Stimulated activated CD8-positive, alpha-beta memory T cell treated with anti-CD3 and anti-CD28 coated beads, Interleukin-4, amount 100 ng/mL, for 4 hours (primary cell): ENCODE data around the gene RAD1.

Source experiments
- DNase-seq, 2 donors: peaks; one replicate each; pipeline ENCODE4 v3.0.0-alpha.2; 2020; ENCODE audit warnings: low read depth in 2 of 2, low spot score in 1 of 2

RAD1 gene

GRCh38 chr5:34916518-34916917 is 1.2 kb upstream of the RAD1 start:
- no peak for DNase-seq

- no peak for DNase-seq
Observed at GRCh38 chr5:34915856-34916192, 520 bp upstream of the RAD1 start.

GRCh38 chr5:34914671-34915138 is 599 bp downstream of the RAD1 start:
- no peak for DNase-seq

- no peak for DNase-seq
Observed at GRCh38 chr5:34913072-34913471, 2.2 kb downstream of the RAD1 start.

GRCh38 chr5:34905564-34905963 is 9.7 kb downstream of the RAD1 start:
- no peak for DNase-seq

- no peak for DNase-seq
Observed at GRCh38 chr5:34903260-34903659, 12.0 kb downstream of the RAD1 start.

- DNase-seq: no peak
Observed at GRCh38 chr5:34900652-34901051, 14.7 kb downstream of the RAD1 start.

- no peak for DNase-seq
Observed at GRCh38 chr5:34899066-34899465, 16.2 kb downstream of the RAD1 start.

- DNase-seq: peak in 1 of 2 donors; percentile 20
Observed at GRCh38 chr5:34898258-34898895, 16.9 kb downstream of the RAD1 start.

GRCh38 chr5:34897646-34898045 is 17.7 kb downstream of the RAD1 start:
- DNase-seq: no peak

GRCh38 chr5:34895641-34896419 is 19.5 kb downstream of the RAD1 start:
- DNase-seq: no peak

GRCh38 chr5:34894716-34895115 is 20.6 kb downstream of the RAD1 start:
- DNase-seq: no peak

GRCh38 chr5:34892414-34892813 is 22.9 kb downstream of the RAD1 start:
- no peak for DNase-seq

GRCh38 chr5:34891981-34892380 is 23.3 kb downstream of the RAD1 start:
- no peak for DNase-seq

- no peak for DNase-seq
Observed at GRCh38 chr5:34889394-34889793, 25.9 kb downstream of the RAD1 start.

- DNase-seq: no peak
Observed at GRCh38 chr5:34886392-34887119, 28.7 kb downstream of the RAD1 start.

- no peak for DNase-seq
Observed at GRCh38 chr5:34881246-34881645, 34.1 kb downstream of the RAD1 start.

GRCh38 chr5:34876275-34876674 is 39.0 kb downstream of the RAD1 start:
- no peak for DNase-seq

- no peak for DNase-seq
Observed at GRCh38 chr5:34870382-34870781, 44.9 kb downstream of the RAD1 start.

GRCh38 chr5:34869256-34869655 is 46.0 kb downstream of the RAD1 start:
- DNase-seq: no peak

- DNase-seq: no peak
Observed at GRCh38 chr5:34868791-34869190, 46.5 kb downstream of the RAD1 start.

GRCh38 chr5:34867660-34868059 is 47.6 kb downstream of the RAD1 start:
- DNase-seq: no peak
